ENCODE results near the gene FUT9.

GRCh38 chr6:96212066-96212465, 196.3 kb downstream of the FUT9 start:
- TF ChIP-seq EZH2 (IDR thresholded peaks at IDR 0.05) (no peak), CTCF (IDR thresholded peaks at IDR 0.05) (no peak)

All from neural progenitor cell (in vitro differentiated cells).